Endothelial cell of umbilical vein (primary cell): Measurements from ENCODE around the gene KCNQ5. TPM values are rescaled to one million over a fixed set of nuclear protein-coding genes. Genes with fewer than 3 reads are reported as not detected.

Experiments
- BruUV-seq: library from RNA; stranded (reverse); fragments of 400-500 nt; replicated peaks from 2 replicates; lab custom pipeline; 2021; lab: Mats Ljungman, UMichigan
- CTCF ChIA-PET: fragments of 300-600, 350-600 bp; sonication (Branson Sonifier 250); formaldehyde crosslinking; loops from one replicate; lab custom pipeline; 2021; ENCODE audit warnings: antibody characterized with exemption, inconsistent platforms; lab: Charles Lee
- POLR2A ChIA-PET: fragments of 300-600, 350-600 bp; sonication (Branson Sonifier 250); formaldehyde crosslinking; loops from one replicate; lab custom pipeline; 2021; ENCODE audit warnings: antibody characterized with exemption, inconsistent platforms; lab: Charles Lee
- DNase-seq: peaks from one replicate; pipeline ENCODE4 v3.0.0-alpha.2; 2011; ENCODE audit warnings: low read depth, low spot score
- FAIRE-seq: peaks from 2 replicates; lab custom pipeline; 2011; peaks lifted over from hg19 to GRCh38; lab: Jason Lieb, UNC
- H2AFZ ChIP-seq: 2 replicates; pipeline ENCODE4 v1.6.0; 2012; ENCODE audit warnings: low read depth, low read length, control low read depth, inconsistent platforms
- H3K27ac ChIP-seq: 2 replicates; pipeline ENCODE4 v1.5.1; 2011; ENCODE audit warnings: low read depth, mild to moderate bottlenecking, control low read depth, low read length, moderate library complexity; ENCODE audit not compliant: insufficient read depth
- H3K27me3 ChIP-seq, 2 experiments: 2 replicates each; pipeline versions ENCODE4 v1.6.0 to v1.6.1; 2011; ENCODE audit warnings: low read length in 2 of 2, mixed read lengths in 1 of 2; ENCODE audit not compliant: control insufficient read depth in 2 of 2, insufficient read depth in 2 of 2
- H3K36me3 ChIP-seq, 2 experiments: 2 replicates in 1 of 2; 3 replicates in 1 of 2; pipeline ENCODE4 v1.5.1; 2011; ENCODE audit warnings: low read length in 2 of 2, mild to moderate bottlenecking in 1 of 2, moderate library complexity in 1 of 2; ENCODE audit not compliant: control insufficient read depth in 2 of 2, insufficient read depth in 2 of 2; ENCODE audit errors: extremely low read depth in 1 of 2
- H3K4me1 ChIP-seq: 3 replicates; pipeline ENCODE4 v1.5.1; 2011; ENCODE audit warnings: mild to moderate bottlenecking, low read length; ENCODE audit not compliant: control insufficient read depth, insufficient read depth; ENCODE audit errors: extremely low read depth
- H3K4me2 ChIP-seq: 2 replicates; pipeline ENCODE4 v1.6.1; 2011; ENCODE audit warnings: low read length, control low read depth, mixed read lengths; ENCODE audit not compliant: insufficient read depth
- H3K4me3 ChIP-seq, 3 experiments: fragments of 200-600 bp in 1 of 3; sonication (generic), shearing (Covaris generic) in 1 of 3; replicated peaks in 1 of 3; 2 replicates each; pipeline ENCODE4 v1.5.1; 2011 to 2016; ENCODE audit warnings: control low read depth in 3 of 3, low read length in 3 of 3, mild to moderate bottlenecking in 2 of 3, inconsistent platforms in 1 of 3, low read depth in 1 of 3, moderate library complexity in 1 of 3; ENCODE audit not compliant: insufficient read depth in 1 of 3
- H3K79me2 ChIP-seq: 2 replicates; pipeline ENCODE4 v1.6.0; 2012; ENCODE audit warnings: low read length, inconsistent platforms; ENCODE audit not compliant: control insufficient read depth, insufficient read depth
- H3K9ac ChIP-seq: replicated peaks from 2 replicates; pipeline ENCODE3; 2011; ENCODE audit warnings: low read length, control low read depth; ENCODE audit not compliant: insufficient read depth; ENCODE audit errors: extremely low read depth
- H3K9me1 ChIP-seq: replicated peaks from 3 replicates; pipeline ENCODE4 v1.6.0; 2011; ENCODE audit warnings: mild to moderate bottlenecking, low read length; ENCODE audit not compliant: control insufficient read depth, insufficient read depth; ENCODE audit errors: extremely low read depth
- H3K9me3 ChIP-seq: replicated peaks from 2 replicates; pipeline ENCODE4 v1.5.1; 2012; ENCODE audit warnings: low read length, inconsistent platforms; ENCODE audit not compliant: control insufficient read depth, insufficient read depth
- H4K20me1 ChIP-seq: replicated peaks from 2 replicates; pipeline ENCODE3; 2011; ENCODE audit warnings: mild to moderate bottlenecking, low read length; ENCODE audit not compliant: control insufficient read depth, insufficient read depth; ENCODE audit errors: extremely low read depth
- CTCF ChIP-seq, 2 donors: IDR thresholded peaks; 1 replicate in 1 of 2; 2 replicates in 1 of 2; pipeline ENCODE4 v1.5.1; 2011; ENCODE audit warnings: low read length in 2 of 2, mild to moderate bottlenecking in 2 of 2, moderate library complexity in 2 of 2, control low read depth in 1 of 2, inconsistent platforms in 1 of 2, low read depth in 1 of 2; ENCODE audit not compliant: insufficient read depth in 1 of 2; ENCODE audit errors: extremely low read depth in 1 of 2
- JUN ChIP-seq: IDR thresholded peaks from 2 replicates; pipeline ENCODE4 v1.6.1; 2011; ENCODE audit warnings: borderline replicate concordance, low read depth; ENCODE audit not compliant: insufficient read length, insufficient read depth
- MAX ChIP-seq: IDR thresholded peaks from 2 replicates; pipeline ENCODE4 v1.6.1; 2011; ENCODE audit not compliant: insufficient read depth, insufficient read length
- MYC ChIP-seq: IDR thresholded peaks from one replicate; pipeline ENCODE4 v1.6.1; 2011; ENCODE audit warnings: mild to moderate bottlenecking, low read depth, low read length
- POLR2A ChIP-seq: IDR thresholded peaks from 2 replicates; pipeline ENCODE4 v1.6.1; 2012; ENCODE audit warnings: low read depth, mild to moderate bottlenecking, control low read depth, low read length
- POLR2AphosphoS5 ChIP-seq: IDR thresholded peaks from 2 replicates; pipeline ENCODE4 v1.6.1; 2012; ENCODE audit warnings: low read depth, mild to moderate bottlenecking, control low read depth, low read length, moderate library complexity; ENCODE audit not compliant: insufficient read depth
- dilution Hi-C: fragments of 300-500 bp; cut with MboI; formaldehyde crosslinking; loops from one replicate; pipeline ENCODE4 v1.15.0; 2019; ENCODE audit warnings: low sequenced_read_pairs; ENCODE audit not compliant: extremely low pct_ligation_motif_present
- intact Hi-C: fragments of 100-400 bp; cut with micrococcal nuclease; formaldehyde crosslinking; loops from one replicate; pipeline ENCODE4 v1.10.0; 2022
- polyA plus RNA-seq, 4 experiments: library from polyadenylated mRNA; depleted of rRNA in 3 of 4; stranded (reverse) in 3 of 4; unstranded in 1 of 4; fragments of >200 nt; gene quantifications; 2 replicates each; pipeline versions ENCODE4 v1.2.1 to v1.2.3, GENCODE V29; 2011 to 2012; ENCODE audit warnings: missing spikeins in 1 of 4
- total RNA-seq: library from RNA; stranded (reverse); gene quantifications from 2 replicates; pipeline ENCODE4 v1.2.3, GENCODE V29; 2021

Gene KCNQ5
- total and polyA plus RNA-seq, 2 donors (not counting 3 experiments of a cell fraction or from before 2014, with no cell fraction given): 0.22 TPM; not detected in 1

DNA sequence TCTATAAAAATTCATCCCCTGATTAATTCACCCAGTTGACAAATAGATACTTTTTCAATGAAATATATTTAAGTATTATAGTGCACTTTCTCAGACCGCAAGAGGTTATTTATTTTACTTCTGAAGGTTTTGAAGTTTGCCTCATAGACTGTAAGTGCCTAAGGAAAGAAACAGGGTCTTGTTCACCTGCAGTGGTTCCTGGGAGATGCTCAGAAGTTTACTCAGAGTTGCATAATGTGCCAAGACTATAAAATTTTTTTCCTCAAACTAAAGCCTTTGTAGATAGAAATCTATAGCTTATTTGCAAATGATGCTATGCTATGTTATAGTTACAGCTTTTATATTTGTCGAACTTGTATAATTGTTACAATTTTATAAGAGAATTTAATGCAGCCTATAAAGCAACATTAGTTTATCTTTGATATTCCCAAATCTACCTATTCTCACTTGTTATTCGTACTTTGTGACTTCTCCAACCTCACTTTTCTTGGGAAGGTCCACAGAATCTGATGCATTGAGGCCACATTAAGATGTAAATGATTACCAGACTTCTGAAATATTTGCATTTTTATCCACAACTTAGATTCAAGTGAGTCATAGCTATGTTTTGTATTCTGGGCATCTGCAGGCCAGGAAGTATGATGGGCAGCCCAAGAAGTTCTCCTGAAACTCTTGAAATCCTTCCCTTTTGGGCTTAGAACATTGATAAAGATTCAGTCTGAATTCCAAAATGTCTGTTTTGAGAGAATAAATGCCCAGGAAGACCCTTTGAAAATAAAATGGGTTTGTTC, 35.7 kb downstream of the KCNQ5 start:
- no peaks in the 10 kb centered on the region for H3K9me3 ChIP-seq
- intact Hi-C loops (no loop called here), dilution Hi-C loops (no loop called here)
- peaks cover 0 to under 1% of the 10 kb centered on the region in 2 experiments for H3K27me3 ChIP-seq
- H3K9me1 ChIP-seq: peaks cover 2% of the 10 kb centered on the region
- no peaks in the 10 kb centered on the region for H3K79me2 ChIP-seq
- no peak overlapping the region for H3K4me3 ChIP-seq
- DNase-seq (no peak), FAIRE-seq (no peak)
- H4K20me1 ChIP-seq: no peaks in the 10 kb centered on the region
- H3K9ac ChIP-seq: no peak overlapping the region
- H3K36me3 ChIP-seq: no peaks in the 10 kb centered on the region
- TF ChIP-seq MAX: no peak
- no peak for TF ChIP-seq JUN
- no peak for TF ChIP-seq POLR2AphosphoS5
- TF ChIP-seq POLR2A: no peak
- no peak for TF ChIP-seq MYC
- TF ChIP-seq CTCF (IDR thresholded peaks at IDR 0.05; ENCODE audit: extremely low read depth in 1 of 2, insufficient read depth in 1 of 2, low read depth in 1 of 2, low read length in 2 of 2): no peak
- CTCF ChIA-PET: no interaction called here
- POLR2A ChIA-PET: no interaction called here
- no peak overlapping the region for H2AFZ ChIP-seq
- H3K4me2 ChIP-seq: no peak overlapping the region
- H3K4me1 ChIP-seq: no peaks in the 10 kb centered on the region
- BruUV-seq: no TSS peak
- no peak overlapping the region for H3K27ac ChIP-seq
